ENCODE data around the gene SDK2.

SDK2 gene

GRCh38 chr17:73647301-73647695, 3.1 kb upstream of the SDK2 start:
- no peak for TF ChIP-seq ZNF274 (IDR thresholded peaks at IDR 0.05; ENCODE audit: low read depth, low read length)
- no peak overlapping the region for H3K4me3 ChIP-seq (ENCODE audit: low read length)

GRCh38 chr17:73646409-73647300, 2.4 kb upstream of the SDK2 start:
- H3K4me3 ChIP-seq (ENCODE audit: low read length) = no peak overlapping the region
- no peak for TF ChIP-seq ZNF274 (IDR thresholded peaks at IDR 0.05; ENCODE audit: low read depth, low read length)

GRCh38 chr17:73645050-73645871, 1.0 kb upstream of the SDK2 start:
- no peak overlapping the region for H3K4me3 ChIP-seq (ENCODE audit: low read length)
- TF ChIP-seq ZNF274 (IDR thresholded peaks at IDR 0.05; ENCODE audit: low read depth, low read length) = no peak

- no peak for TF ChIP-seq ZNF274 (IDR thresholded peaks at IDR 0.05; ENCODE audit: low read depth, low read length)
- no peak overlapping the region for H3K4me3 ChIP-seq (ENCODE audit: low read length)
Observed at GRCh38 chr17:73643852-73644144, 447 bp downstream of the SDK2 start.

- no peak overlapping the region for H3K4me3 ChIP-seq (ENCODE audit: low read length)
- no peak for TF ChIP-seq ZNF274 (IDR thresholded peaks at IDR 0.05; ENCODE audit: low read depth, low read length)
Observed at GRCh38 chr17:73643001-73643851, 1.0 kb downstream of the SDK2 start.

- H3K4me3 ChIP-seq (ENCODE audit: low read length) = no peak overlapping the region
Observed at GRCh38 chr17:73642659-73643000, 1.6 kb downstream of the SDK2 start.

GRCh38 chr17:73641826-73642600, 2.2 kb downstream of the SDK2 start:
- TF ChIP-seq ZNF274 (IDR thresholded peaks at IDR 0.05; ENCODE audit: low read depth, low read length) = no peak
- no peak overlapping the region for H3K4me3 ChIP-seq (ENCODE audit: low read length)

More at GRCh38 chr17:73642659-73643000, 1.6 kb downstream of the SDK2 start:
- TF ChIP-seq ZNF274 (IDR thresholded peaks at IDR 0.05; ENCODE audit: low read depth, low read length) = no peak

GRCh38 chr17:73640691-73641090, 3.6 kb downstream of the SDK2 start:
- no peak for TF ChIP-seq ZNF274 (IDR thresholded peaks at IDR 0.05; ENCODE audit: low read depth, low read length)
- no peak overlapping the region for H3K4me3 ChIP-seq (ENCODE audit: low read length)

GRCh38 chr17:73639932-73640331, 4.3 kb downstream of the SDK2 start:
- no peak for TF ChIP-seq ZNF274 (IDR thresholded peaks at IDR 0.05; ENCODE audit: low read depth, low read length)
- no peak overlapping the region for H3K4me3 ChIP-seq (ENCODE audit: low read length)

GRCh38 chr17:73639322-73639721, 4.9 kb downstream of the SDK2 start:
- no peak for TF ChIP-seq ZNF274 (IDR thresholded peaks at IDR 0.05; ENCODE audit: low read depth, low read length)

GRCh38 chr17:73638556-73638955, 5.7 kb downstream of the SDK2 start:
- no peak overlapping the region for H3K4me3 ChIP-seq (ENCODE audit: low read length)
- TF ChIP-seq ZNF274 (IDR thresholded peaks at IDR 0.05; ENCODE audit: low read depth, low read length) = no peak

More at GRCh38 chr17:73639322-73639721, 4.9 kb downstream of the SDK2 start:
- H3K4me3 ChIP-seq (ENCODE audit: low read length) = no peak overlapping the region

GRCh38 chr17:73637866-73638265, 6.4 kb downstream of the SDK2 start:
- H3K4me3 ChIP-seq (ENCODE audit: low read length) = no peak overlapping the region
- TF ChIP-seq ZNF274 (IDR thresholded peaks at IDR 0.05; ENCODE audit: low read depth, low read length) = no peak

- no peak for TF ChIP-seq ZNF274 (IDR thresholded peaks at IDR 0.05; ENCODE audit: low read depth, low read length)
- H3K4me3 ChIP-seq (ENCODE audit: low read length) = no peak overlapping the region
Observed at GRCh38 chr17:73635101-73635817, 9.0 kb downstream of the SDK2 start.

Data from GM08714 (cell line).